GM19452 (cell line): ENCODE measurements around the gene FNTB.

Experiments used
- ATAC-seq: cut with Tn5 transposase; IDR thresholded peaks from one replicate; pipeline ENCODE4 v1.9.1; 2021; ENCODE audit not compliant: unreplicated experiment

FNTB gene

GRCh38 chr14:65044596-65044959 lies 57.9 kb downstream of the FNTB start:
- no peak for ATAC-seq

- ATAC-seq, result no peak
These were observed 58.3 kb downstream of the FNTB start for GRCh38 chr14:65045006-65045405.

GRCh38 chr14:65045709-65046108 lies 59.0 kb downstream of the FNTB start:
- ATAC-seq, result no peak

GRCh38 chr14:65052832-65053231 lies 66.1 kb downstream of the FNTB start:
- ATAC-seq, result no peak

- no peak for ATAC-seq
These were observed 66.8 kb downstream of the FNTB start for GRCh38 chr14:65053466-65053865.

GRCh38 chr14:65054471-65055085 lies 67.9 kb downstream of the FNTB start:
- peak; percentile 61 for ATAC-seq

- no peak for ATAC-seq
These were observed 71.0 kb downstream of the FNTB start for GRCh38 chr14:65057695-65058094.

GRCh38 chr14:65062096-65063075 lies 75.7 kb downstream of the FNTB start:
- ATAC-seq, result no peak

- no peak for ATAC-seq
These were observed 79.0 kb downstream of the FNTB start for GRCh38 chr14:65065719-65066118.

GRCh38 chr14:65069874-65070413 lies 83.2 kb downstream of the FNTB start:
- no peak for ATAC-seq

- ATAC-seq, result peak; percentile 60
These were observed 83.8 kb downstream of the FNTB start for GRCh38 chr14:65070471-65070976.

GRCh38 chr14:65071544-65071943 lies 84.8 kb downstream of the FNTB start:
- ATAC-seq, result no peak

GRCh38 chr14:65072256-65072655 lies 85.6 kb downstream of the FNTB start:
- no peak for ATAC-seq

GRCh38 chr14:65072937-65073336 lies 86.2 kb downstream of the FNTB start:
- ATAC-seq, result no peak

GRCh38 chr14:65073605-65074201 lies 87.0 kb downstream of the FNTB start:
- no peak for ATAC-seq

GRCh38 chr14:65074449-65075150 lies 87.9 kb downstream of the FNTB start:
- ATAC-seq, result no peak

GRCh38 chr14:65075628-65076325 lies 89.1 kb downstream of the FNTB start:
- no peak for ATAC-seq

GRCh38 chr14:65077318-65077717 lies 90.6 kb downstream of the FNTB start:
- no peak for ATAC-seq

GRCh38 chr14:65079201-65079600 lies 92.5 kb downstream of the FNTB start:
- no peak for ATAC-seq

- ATAC-seq, result no peak
These were observed 93.1 kb downstream of the FNTB start for GRCh38 chr14:65079768-65080167.
